CD4-positive, alpha-beta T cell (primary cell): ENCODE data around the gene PGM1. TPM values are rescaled to one million over a fixed set of nuclear protein-coding genes. Genes with fewer than 3 reads are reported as not detected.

Experiments
- ATAC-seq: fragments of 200-7000 bp; cut with Tn5 transposase; one replicate; pipeline ENCODE4 v1.10.0; 2022; ENCODE audit warnings: mild to moderate bottlenecking; ENCODE audit not compliant: poor library complexity
- CTCF ChIA-PET: fragments of 350-600 bp; sonication (Branson Sonifier 250); formaldehyde crosslinking; loops from one replicate; lab custom pipeline; 2021; ENCODE audit warnings: antibody characterized with exemption, inconsistent platforms; lab: Charles Lee
- POLR2A ChIA-PET: fragments of 350-600 bp; sonication (Branson Sonifier 250); formaldehyde crosslinking; loops from one replicate; lab custom pipeline; 2021; ENCODE audit warnings: antibody characterized with exemption, inconsistent platforms; lab: Charles Lee
- DNase-seq, 14 experiments: peaks; one replicate each; pipeline ENCODE4 v3.0.0-alpha.2; 2013 to 2020; ENCODE audit warnings: mixed read lengths in 2 of 14
- H3K27ac ChIP-seq, 2 donors: one replicate each; pipeline versions ENCODE4 v1.5.1 to v1.7.0; 2013; ENCODE audit warnings: low read length in 2 of 2, low read depth in 1 of 2, mild to moderate bottlenecking in 1 of 2
- H3K27me3 ChIP-seq, 2 experiments: 1 replicate in 1 of 2; 2 replicates in 1 of 2; pipeline versions ENCODE4 v1.6.1 to v1.7.0; 2013; ENCODE audit warnings: low read length in 2 of 2, control low read depth in 1 of 2, mild to moderate bottlenecking in 1 of 2, moderate library complexity in 1 of 2; ENCODE audit not compliant: insufficient read depth in 2 of 2, control insufficient read depth in 1 of 2
- H3K36me3 ChIP-seq: one replicate; pipeline ENCODE4 v1.6.1; 2013; ENCODE audit warnings: low read length, control low read depth; ENCODE audit not compliant: insufficient read depth
- H3K4me1 ChIP-seq: one replicate; pipeline ENCODE4 v1.6.1; 2013; ENCODE audit warnings: low read length, control low read depth; ENCODE audit not compliant: insufficient read depth
- H3K4me3 ChIP-seq: one replicate; pipeline ENCODE4 v1.5.1; 2013; ENCODE audit warnings: mild to moderate bottlenecking, low read length, moderate library complexity
- H3K9me3 ChIP-seq, 2 experiments: 1 replicate in 1 of 2; 2 replicates in 1 of 2; pipeline versions ENCODE4 v1.6.1 to v1.7.0; 2013; ENCODE audit warnings: low read length in 2 of 2, mild to moderate bottlenecking in 2 of 2, control low read depth in 1 of 2, moderate library complexity in 1 of 2; ENCODE audit not compliant: control insufficient read depth in 1 of 2, insufficient read depth in 1 of 2
- H3K27ac Mint-ChIP-seq: one replicate; pipeline ENCODE4 v1.8.0; 2020; ENCODE audit warnings: mixed read lengths
- H3K27me3 Mint-ChIP-seq: one replicate; pipeline ENCODE4 v1.8.0; 2021; ENCODE audit warnings: mixed read lengths
- H3K36me3 Mint-ChIP-seq: one replicate; pipeline ENCODE4 v1.8.0; 2021; ENCODE audit warnings: low read depth, mixed read lengths
- H3K4me1 Mint-ChIP-seq: one replicate; pipeline ENCODE4 v1.8.0; 2021; ENCODE audit warnings: low read depth, mixed read lengths
- H3K4me3 Mint-ChIP-seq: one replicate; pipeline ENCODE4 v1.8.0; 2020; ENCODE audit warnings: mild to moderate bottlenecking, mixed read lengths
- H3K9me3 Mint-ChIP-seq: one replicate; pipeline ENCODE4 v1.8.0; 2020; ENCODE audit warnings: mixed read lengths
- intact Hi-C, 2 experiments: fragments of 100-400 bp; cut with DNase I in 1 of 2; cut with micrococcal nuclease in 1 of 2; formaldehyde crosslinking; loops; one replicate each; pipeline versions ENCODE4 v1.15.1 to v1.9.0; 2023 to 2025; cut with DNase I, micrococcal nuclease
- total RNA-seq, 174 experiments: library from RNA in 2 of 174; stranded (reverse) in 2 of 174; gene quantifications; one replicate each; pipeline ENCODE4 v1.2.3 and lab custom pipeline; 2021 to 2026
- TF ChIP-seq, protein P1 (sequence below): fragments of 200-600 bp; IDR thresholded peaks from one replicate; pipeline ENCODE4 v1.8.0; 2022; ENCODE audit warnings: antibody characterized with exemption, mild to moderate bottlenecking

The PGM1 gene
- total RNA-seq, 2 experiments from 2014 or later, result 5.4 to 5.6 TPM

DNA sequence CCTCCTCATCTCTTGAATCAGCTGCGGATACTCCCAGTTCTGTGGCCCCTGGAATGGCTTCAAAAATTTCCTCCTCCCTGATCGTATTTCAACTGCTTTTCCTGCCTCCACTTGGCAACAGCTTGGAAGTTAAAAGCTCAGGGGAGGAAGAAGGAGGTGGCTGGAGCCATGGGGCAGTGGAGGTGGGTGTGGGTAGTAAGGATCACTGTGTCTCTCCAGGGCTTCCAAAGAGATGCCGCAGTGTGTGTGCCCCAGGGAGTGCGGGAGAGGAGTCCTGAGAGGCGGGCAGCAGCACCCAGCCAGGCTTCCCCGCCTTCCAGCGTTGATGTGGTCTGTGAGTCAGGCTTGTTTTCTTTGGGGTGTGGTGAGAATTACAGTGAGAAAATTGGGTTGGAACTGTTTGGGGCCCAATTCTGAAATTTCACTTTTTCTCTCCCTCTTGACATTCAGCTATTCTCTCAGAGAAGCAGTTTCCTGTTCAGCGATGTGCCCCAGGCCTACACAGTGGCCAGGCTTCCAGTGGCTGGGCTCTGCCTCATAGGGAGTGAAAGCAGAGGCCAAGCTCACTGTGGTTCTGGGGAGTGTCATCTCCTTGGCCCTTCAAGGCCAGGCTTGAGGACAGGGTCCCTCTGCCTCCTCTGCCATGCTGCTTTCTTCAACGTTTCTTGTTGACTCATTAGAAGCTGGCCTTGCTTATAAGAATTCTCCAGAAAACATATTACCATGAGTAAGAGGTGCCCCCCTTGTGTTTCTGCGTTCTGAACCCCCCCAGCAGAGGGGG is 69.0 kb downstream of the PGM1 start:
- Histone ChIP-seq H3K9me3 (peaks cover 0 to 7% of the 10 kb centered on the region in 2 experiments), H3K36me3 (peaks cover 7% of the 10 kb centered on the region), H3K4me1 (peaks cover 6% of the 10 kb centered on the region), H3K27ac (no peak overlapping the region), H3K4me3 (no peak overlapping the region), H3K27me3 (no peaks in the 10 kb centered on the region)
- Mint-ChIP-seq H3K36me3 (peaks cover 45% of the 10 kb centered on the region), H3K4me3 (no peak overlapping the region), H3K27ac (no peak overlapping the region), H3K9me3 (peaks cover 9% of the 10 kb centered on the region), H3K4me1 (no peaks in the 10 kb centered on the region), H3K27me3 (no peaks in the 10 kb centered on the region)
- DNase-seq (no peak), ATAC-seq (no peak)
- ChIA-PET CTCF (no interaction called here), POLR2A (no interaction called here)
- TF ChIP-seq, protein P1, sequence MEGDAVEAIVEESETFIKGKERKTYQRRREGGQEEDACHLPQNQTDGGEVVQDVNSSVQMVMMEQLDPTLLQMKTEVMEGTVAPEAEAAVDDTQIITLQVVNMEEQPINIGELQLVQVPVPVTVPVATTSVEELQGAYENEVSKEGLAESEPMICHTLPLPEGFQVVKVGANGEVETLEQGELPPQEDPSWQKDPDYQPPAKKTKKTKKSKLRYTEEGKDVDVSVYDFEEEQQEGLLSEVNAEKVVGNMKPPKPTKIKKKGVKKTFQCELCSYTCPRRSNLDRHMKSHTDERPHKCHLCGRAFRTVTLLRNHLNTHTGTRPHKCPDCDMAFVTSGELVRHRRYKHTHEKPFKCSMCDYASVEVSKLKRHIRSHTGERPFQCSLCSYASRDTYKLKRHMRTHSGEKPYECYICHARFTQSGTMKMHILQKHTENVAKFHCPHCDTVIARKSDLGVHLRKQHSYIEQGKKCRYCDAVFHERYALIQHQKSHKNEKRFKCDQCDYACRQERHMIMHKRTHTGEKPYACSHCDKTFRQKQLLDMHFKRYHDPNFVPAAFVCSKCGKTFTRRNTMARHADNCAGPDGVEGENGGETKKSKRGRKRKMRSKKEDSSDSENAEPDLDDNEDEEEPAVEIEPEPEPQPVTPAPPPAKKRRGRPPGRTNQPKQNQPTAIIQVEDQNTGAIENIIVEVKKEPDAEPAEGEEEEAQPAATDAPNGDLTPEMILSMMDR, result no peak
- intact Hi-C loops, result no loop called here

DNA sequence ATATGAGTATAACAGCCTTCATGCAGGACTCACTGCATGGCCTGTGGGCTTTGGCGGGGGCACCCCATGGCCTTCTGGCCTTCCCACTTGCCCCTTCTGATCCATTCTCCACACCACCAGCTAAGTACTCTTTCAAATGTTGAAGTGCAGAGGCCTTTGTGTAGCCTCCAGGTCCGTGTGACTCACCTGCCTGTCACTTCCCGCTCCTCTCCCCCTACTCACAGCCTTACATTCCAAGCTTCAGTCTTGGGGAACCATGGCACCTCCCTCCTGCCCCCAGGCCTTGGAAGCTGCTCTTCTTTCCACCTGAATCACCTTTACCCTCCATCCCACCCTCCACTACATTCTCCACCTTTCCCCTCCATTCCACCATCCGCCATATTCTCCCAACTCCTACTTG is 69.6 kb downstream of the PGM1 start:
- POLR2A ChIA-PET, result no interaction called here

DNA sequence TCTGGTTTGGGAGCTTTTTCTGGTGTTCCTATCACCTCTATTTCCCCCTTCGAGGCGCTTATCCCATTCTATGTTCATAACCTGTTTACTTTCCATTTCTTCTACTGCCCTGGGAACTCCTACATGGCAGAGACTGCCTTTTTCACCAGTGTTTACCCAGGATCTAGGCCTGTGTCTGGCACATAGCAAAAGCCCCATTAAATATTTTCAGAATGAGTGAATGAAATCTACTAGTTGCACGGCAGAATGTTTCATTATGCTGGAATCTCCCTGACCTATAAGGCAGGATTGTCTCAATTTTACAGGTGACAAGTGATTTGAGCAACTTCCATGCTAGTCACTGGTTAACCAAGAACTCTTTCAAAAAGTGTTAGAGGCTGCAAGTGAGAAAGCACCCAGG is 70.1 kb downstream of the PGM1 start:
- no peaks in the 10 kb centered on the region for H3K27me3 Mint-ChIP-seq
- H3K27ac Mint-ChIP-seq, result no peak overlapping the region
- H3K9me3 ChIP-seq, result peaks cover 0 to 7% of the 10 kb centered on the region in 2 experiments
- intact Hi-C loops, result no loop called here
- H3K36me3 ChIP-seq, result peaks cover 5% of the 10 kb centered on the region
- ChIA-PET CTCF (no interaction called here), POLR2A (no interaction called here)
- DNase-seq, result no peak
- no peaks in the 10 kb centered on the region for H3K4me1 Mint-ChIP-seq
- H3K27ac ChIP-seq, result no peak overlapping the region
- H3K4me3 Mint-ChIP-seq, result no peak overlapping the region
- H3K27me3 ChIP-seq, result no peaks in the 10 kb centered on the region
- peaks cover 6% of the 10 kb centered on the region for H3K4me1 ChIP-seq
- no peak overlapping the region for H3K4me3 ChIP-seq
- TF ChIP-seq, protein P1, result no peak
- peaks cover 9% of the 10 kb centered on the region for H3K9me3 Mint-ChIP-seq
- H3K36me3 Mint-ChIP-seq, result peaks cover 37% of the 10 kb centered on the region
- ATAC-seq, result no peak

More for the DNA sequence above, 69.6 kb downstream of the PGM1 start:
- Mint-ChIP-seq H3K4me1 (no peaks in the 10 kb centered on the region), H3K9me3 (peaks cover 9% of the 10 kb centered on the region), H3K36me3 (peaks cover 39% of the 10 kb centered on the region), H3K27ac (no peak overlapping the region), H3K27me3 (no peaks in the 10 kb centered on the region), H3K4me3 (no peak overlapping the region)
- peaks cover 5% of the 10 kb centered on the region for H3K36me3 ChIP-seq
- no peak for DNase-seq
- intact Hi-C loops, result no loop called here
- no peak overlapping the region for H3K4me3 ChIP-seq
- H3K9me3 ChIP-seq, result peaks cover 0 to 7% of the 10 kb centered on the region in 2 experiments
- H3K4me1 ChIP-seq, result peaks cover 6% of the 10 kb centered on the region
- TF ChIP-seq, protein P1, result no peak
- no peaks in the 10 kb centered on the region for H3K27me3 ChIP-seq
- CTCF ChIA-PET, result no interaction called here
- ATAC-seq, result no peak
- no peak overlapping the region for H3K27ac ChIP-seq
